ENCODE data around the gene HOMER2. TPM values are rescaled to one million over a fixed set of nuclear protein-coding genes. Genes with fewer than 3 reads are reported as not detected.

The HOMER2 gene
- total RNA-seq, 1 experiment from 2014 or later, result 14.2 TPM

GRCh38 chr15:82960766-82961165, 8.2 kb upstream of the HOMER2 start:
- Mint-ChIP-seq H3K27ac (no peak overlapping the region; a peak in 1 of 7 replicates), H3K4me3 (no peak overlapping the region), H3K27me3 (ENCODE audit: low read depth) (no peaks in the 10 kb centered on the region; the same call in 1 of the 2 replicates), H3K9me3 (no peaks in the 10 kb centered on the region), H3K36me3 (ENCODE audit: insufficient read depth in 1 of 3, low read depth in 3 of 3) (no peaks in the 10 kb centered on the region), H3K4me1 (peaks cover 17 to 21% of the 10 kb centered on the region in 2 experiments)
- H2BK20ac ChIP-seq (ENCODE audit: low read depth, low read length, poor library complexity, severe bottlenecking), result no peak overlapping the region
- H2AK5ac ChIP-seq (ENCODE audit: insufficient read length, low read length), result no peak overlapping the region
- no peak overlapping the region for H3K27ac ChIP-seq (ENCODE audit: insufficient read length, low read depth, low read length)
- no peak overlapping the region for H3K56ac ChIP-seq (ENCODE audit: insufficient read length, low read depth, low read length)
- H3K14ac ChIP-seq (ENCODE audit: insufficient read depth, low read length), result no peak overlapping the region
- no peaks in the 10 kb centered on the region for H3K27me3 ChIP-seq (ENCODE audit: insufficient read depth, low read length)
- H2BK12ac ChIP-seq (ENCODE audit: insufficient read length, low read depth, low read length), result no peak overlapping the region
- no peak for DNase-seq
- no CpG with 5 or more reads among the region's 3 CpGs for WGBS (ENCODE audit: extremely low coverage, insufficient read length, low lambda C conversion rate)
- H3K18ac ChIP-seq (ENCODE audit: insufficient read length, low read depth, low read length), result no peak overlapping the region
- no peaks in the 10 kb centered on the region for H3K79me1 ChIP-seq (ENCODE audit: insufficient read depth, low read depth, low read length, poor library complexity, severe bottlenecking)
- H3K23ac ChIP-seq (ENCODE audit: insufficient read length, low read depth, low read length), result no peak overlapping the region
- no peaks in the 10 kb centered on the region for H4K20me1 ChIP-seq (ENCODE audit: control insufficient read depth, insufficient read depth, insufficient read length)
- no peak overlapping the region for H3T11ph ChIP-seq (ENCODE audit: low read length)
- TF ChIP-seq CTCF (conservative IDR thresholded peaks at IDR 0.05), result no peak
- H3K9me3 ChIP-seq (ENCODE audit: control insufficient read depth, low read depth, low read length), result no peaks in the 10 kb centered on the region
- no peak overlapping the region for H3K4me2 ChIP-seq (ENCODE audit: insufficient read depth, insufficient read length, low read length)
- no peak overlapping the region for H4K5ac ChIP-seq (ENCODE audit: insufficient read length, low read depth, low read length)
- no peaks in the 10 kb centered on the region for H3K79me2 ChIP-seq (ENCODE audit: insufficient read depth, low read length)
- no peak overlapping the region for H3K9ac ChIP-seq (ENCODE audit: extremely low read depth, insufficient read length, low read length)
- no peak overlapping the region for H4K8ac ChIP-seq (replicated peaks; ENCODE audit: insufficient read length, low read depth, low read length)
- H3K4ac ChIP-seq (ENCODE audit: low read depth, low read length), result no peak overlapping the region
- no peaks in the 10 kb centered on the region for H3K4me1 ChIP-seq (ENCODE audit: insufficient read depth, low read length)
- H2AFZ ChIP-seq (ENCODE audit: low read length), result no peak overlapping the region
- no peak overlapping the region for H4K91ac ChIP-seq (ENCODE audit: insufficient read length, low read depth, low read length)
- H2BK120ac ChIP-seq (ENCODE audit: low read depth, low read length, poor library complexity, severe bottlenecking), result no peak overlapping the region
- H2BK5ac ChIP-seq (ENCODE audit: insufficient read length, low read length), result no peak overlapping the region
- no peak overlapping the region for H2BK15ac ChIP-seq (ENCODE audit: low read depth, low read length)
- H3K23me2 ChIP-seq (ENCODE audit: insufficient read length, low read depth, low read length, poor library complexity, severe bottlenecking), result no peaks in the 10 kb centered on the region

All from H9 (cell line).